Activated naive CD4-positive, alpha-beta T cell (primary cell): Measurements from ENCODE around the gene MYOG.

Experiments used
- DNase-seq, 4 experiments: peaks; one replicate each; lab custom pipeline; 2025; lab: John Stamatoyannopoulos, UW

MYOG gene

GRCh38 chr1:203117611-203118575 lies 32.1 kb upstream of the MYOG start:
- no peak for DNase-seq

GRCh38 chr1:203116091-203116820 lies 30.4 kb upstream of the MYOG start:
- no peak for DNase-seq

DNA sequence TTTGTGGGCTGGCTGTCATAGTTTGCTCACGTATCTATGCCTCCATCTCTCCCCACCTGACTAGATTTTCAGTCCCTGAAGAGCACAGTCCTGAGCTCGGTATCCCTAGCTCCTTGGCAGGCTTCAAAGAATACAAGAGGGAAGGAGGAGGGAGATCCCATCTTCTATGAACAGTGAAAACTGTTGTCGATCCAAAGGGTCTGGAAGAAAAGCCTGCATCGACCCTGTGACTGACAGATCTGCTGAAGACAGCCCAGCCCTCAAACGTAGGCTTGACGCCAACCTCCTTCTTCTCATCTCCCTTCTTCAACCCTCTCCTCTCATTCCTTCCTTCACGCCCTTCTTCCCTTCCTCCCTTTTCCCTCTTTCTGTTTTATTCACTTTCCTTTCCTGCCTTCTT lies 28.4 kb upstream of the MYOG start:
- DNase-seq: no peak

DNA sequence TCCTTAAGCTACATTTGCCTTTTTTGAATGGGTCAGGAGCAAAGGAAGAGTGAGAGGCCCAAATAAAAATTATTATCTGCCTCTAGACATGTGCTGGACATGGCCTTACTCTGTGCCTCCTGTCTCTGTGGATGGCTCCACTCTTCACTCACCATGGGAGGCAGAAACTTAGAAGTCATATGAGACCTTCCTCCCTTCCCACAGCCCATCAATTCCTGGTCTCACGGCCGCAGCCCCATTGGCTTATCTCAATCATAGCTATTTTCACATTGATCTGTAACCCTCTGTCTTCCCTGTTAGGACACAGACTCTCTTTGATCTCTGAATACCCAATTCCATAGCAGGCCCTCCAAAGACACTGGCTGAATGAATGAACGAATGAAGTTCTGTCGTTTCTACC lies 27.5 kb upstream of the MYOG start:
- DNase-seq: no peak

DNA sequence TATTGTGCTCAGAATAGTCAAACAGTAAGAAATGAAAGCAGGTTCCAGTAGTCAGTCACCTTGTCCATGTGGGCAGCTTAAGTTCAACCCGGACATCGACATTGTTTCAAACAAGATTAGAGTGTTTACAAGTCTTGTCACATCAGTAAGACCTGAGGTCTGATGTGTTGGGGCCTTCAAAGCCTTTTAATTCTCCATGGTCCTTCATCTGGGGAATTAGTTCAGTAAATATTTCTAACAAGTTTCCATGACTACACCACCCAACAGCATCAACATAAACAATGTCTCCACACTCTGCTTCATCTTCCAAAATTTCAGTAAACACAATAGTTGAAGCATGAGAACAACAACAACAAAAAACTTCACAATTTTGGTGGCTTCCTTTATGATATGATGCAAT lies 26.7 kb upstream of the MYOG start:
- no peak for DNase-seq

GRCh38 chr1:203104789-203105390 lies 19.1 kb upstream of the MYOG start:
- no peak for DNase-seq

DNA sequence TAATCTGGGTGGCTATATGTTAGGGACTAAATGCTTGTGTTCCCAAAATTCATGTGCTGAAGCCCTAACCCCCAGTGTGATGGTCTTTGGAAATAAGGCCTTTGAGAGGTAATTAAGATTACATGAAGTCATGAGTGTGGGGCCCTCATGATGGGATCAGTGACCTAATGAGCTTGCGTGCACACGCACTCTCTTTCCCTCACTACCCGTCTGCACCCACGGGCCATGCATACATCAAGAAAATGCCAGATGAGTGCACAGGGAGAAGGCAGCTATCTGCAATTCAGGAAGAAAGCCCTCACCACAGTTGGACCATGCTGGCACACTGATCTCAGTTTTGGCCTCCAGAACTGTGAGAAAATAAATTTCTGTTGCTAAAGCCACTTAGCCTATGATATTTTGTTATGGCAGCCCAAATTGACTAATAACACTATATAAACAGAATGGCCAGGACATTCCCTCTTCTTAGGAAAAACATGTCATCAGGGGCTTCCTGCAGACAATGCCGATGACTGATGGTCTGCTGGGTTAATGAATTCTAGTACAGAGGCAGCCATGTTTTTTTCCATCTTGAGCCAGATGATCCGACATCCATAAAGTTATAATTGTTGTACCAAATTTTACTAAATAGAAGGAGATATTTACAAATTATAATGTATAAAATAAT lies 18.1 kb upstream of the MYOG start:
- DNase-seq: no peak

DNA sequence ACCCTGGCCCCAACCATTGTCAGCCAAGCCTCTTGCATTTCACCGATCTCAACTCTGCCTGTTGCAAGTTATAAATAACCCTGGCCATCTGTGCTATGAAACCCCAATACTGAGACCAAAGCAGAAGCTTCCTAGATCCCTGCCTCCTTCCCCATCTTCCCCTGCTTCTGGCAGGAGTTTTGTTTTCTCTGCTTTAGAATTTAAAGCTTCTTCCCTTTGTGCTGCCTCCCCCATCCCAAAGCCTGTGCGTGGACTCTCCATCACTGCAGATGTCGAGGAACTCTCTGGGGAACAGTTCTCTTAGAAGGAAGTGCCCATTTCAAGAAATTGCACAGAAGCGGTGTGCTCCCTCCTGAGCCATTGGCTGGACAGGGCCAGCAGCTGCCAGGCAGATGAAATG lies 17.4 kb upstream of the MYOG start:
- no peak for DNase-seq

GRCh38 chr1:203101813-203102634 lies 16.2 kb upstream of the MYOG start:
- no peak for DNase-seq

DNA sequence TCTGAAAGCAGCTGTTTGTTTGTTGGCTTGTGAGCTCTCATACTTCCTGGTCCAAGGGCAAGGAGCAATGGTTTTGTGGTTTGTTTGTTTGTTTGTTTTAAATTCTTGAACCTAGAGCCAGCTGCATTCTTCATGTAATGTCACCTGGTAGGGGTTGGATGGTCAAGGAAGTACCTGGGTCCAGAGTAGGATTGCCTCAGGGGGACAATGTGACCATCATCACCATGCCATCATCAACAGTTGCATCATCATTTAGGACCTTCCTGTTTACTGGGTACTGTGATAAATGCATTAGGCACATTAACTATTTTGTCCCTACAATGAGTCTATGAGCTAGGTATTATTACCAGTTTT lies 14.7 kb upstream of the MYOG start:
- no peak for DNase-seq

- DNase-seq: no peak
Observed at GRCh38 chr1:203099805-203100515, 14.1 kb upstream of the MYOG start.

DNA sequence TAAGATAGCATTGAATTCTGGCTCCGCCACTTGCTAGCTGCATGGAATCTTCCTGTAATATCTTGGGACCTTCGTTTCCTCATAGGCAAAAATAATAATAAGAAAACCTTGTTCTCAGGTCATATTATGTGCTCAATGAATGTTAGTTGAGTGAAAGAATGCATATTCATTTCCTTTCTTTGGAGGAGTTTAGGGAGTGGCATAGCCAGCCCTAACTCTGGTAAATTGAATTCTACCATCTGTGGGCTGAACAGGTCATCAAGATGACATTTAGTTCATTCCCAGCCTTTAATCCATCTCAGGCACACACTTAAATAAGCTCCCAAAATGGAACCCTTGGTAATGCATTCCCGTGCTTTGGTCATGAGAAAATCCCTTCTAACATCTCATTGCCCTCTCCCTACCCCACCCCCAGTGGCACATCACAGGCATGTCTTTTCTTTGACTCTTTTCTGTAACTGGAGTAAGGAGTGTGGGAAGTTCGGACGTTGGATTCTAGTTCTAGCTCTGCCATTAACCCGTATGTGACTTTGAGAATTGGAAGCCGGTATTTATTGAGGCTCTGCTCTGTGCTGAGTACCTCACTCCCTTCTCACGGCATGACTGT lies 13.2 kb upstream of the MYOG start:
- no peak for DNase-seq

- no peak for DNase-seq
Observed at GRCh38 chr1:203098445-203098844, 12.6 kb upstream of the MYOG start.

GRCh38 chr1:203097001-203097400 lies 11.2 kb upstream of the MYOG start:
- no peak for DNase-seq

- DNase-seq: no peak
Observed at GRCh38 chr1:203096566-203096965, 10.8 kb upstream of the MYOG start.

DNA sequence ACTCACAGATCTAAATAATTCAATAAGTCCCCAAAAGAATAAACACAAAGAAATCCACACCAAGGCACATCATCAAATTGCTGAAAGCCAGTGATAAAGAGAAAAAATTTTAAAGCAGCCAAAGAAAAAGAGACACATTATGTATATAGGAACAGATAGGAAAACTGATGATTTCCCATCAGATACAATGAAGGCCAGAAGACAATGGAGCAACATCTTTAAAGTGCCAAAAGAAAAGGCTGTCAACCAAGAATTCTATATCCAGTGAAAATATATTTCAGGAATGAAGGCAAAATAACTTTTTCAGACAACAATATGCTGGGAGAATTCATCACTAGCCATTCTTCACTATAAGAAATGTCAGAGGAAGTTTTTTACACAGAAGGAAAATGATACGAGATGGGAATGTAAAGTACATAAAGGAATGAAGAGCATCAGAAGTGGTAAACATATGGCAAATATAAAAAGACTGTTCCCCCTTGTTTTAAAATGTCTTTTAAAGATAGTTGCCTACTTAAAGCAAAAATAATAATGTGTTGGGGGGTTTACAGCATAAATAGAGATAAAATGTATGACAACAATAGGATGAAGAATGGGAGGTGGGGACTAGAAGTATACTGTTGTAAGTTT lies 9.4 kb upstream of the MYOG start:
- no peak for DNase-seq

DNA sequence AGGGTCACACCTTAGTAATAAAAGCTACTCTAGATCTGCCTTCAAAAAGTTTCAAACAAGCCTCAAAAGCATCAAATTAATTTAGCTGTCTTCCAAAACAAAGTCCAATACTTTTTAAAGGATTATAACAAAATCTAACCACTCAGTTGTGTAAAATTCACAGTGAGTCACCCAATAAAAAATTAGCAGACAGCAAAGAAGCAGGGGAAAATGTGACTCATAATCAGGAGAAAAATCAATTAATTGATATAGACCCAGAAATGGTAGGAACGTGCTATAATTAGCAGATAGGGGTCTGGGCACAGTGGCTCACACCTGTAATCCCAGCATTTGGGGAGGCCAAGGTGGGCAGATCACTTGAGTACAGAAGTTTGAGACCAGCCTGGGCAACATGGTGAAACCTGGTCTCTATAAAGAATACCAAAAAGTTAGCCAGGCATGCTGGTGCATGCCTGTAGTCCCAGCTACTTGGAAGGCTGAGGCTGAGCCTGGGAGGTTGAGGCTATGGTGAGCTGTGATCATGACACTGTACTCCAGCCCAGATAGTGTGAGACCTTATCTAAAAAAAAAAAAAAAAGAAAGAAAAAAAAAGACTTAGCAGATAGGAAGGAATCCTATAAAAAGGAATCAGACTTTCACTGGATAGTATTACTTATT lies 8.1 kb upstream of the MYOG start:
- no peak for DNase-seq

- no peak for DNase-seq
Observed at GRCh38 chr1:203091761-203092330, 6.0 kb upstream of the MYOG start.

- no peak for DNase-seq
Observed at GRCh38 chr1:203091199-203091477, 5.3 kb upstream of the MYOG start.
